ENCODE measurements around the gene DDX10. TPM values are rescaled to one million over a fixed set of nuclear protein-coding genes. Genes with fewer than 3 reads are reported as not detected.

DDX10 gene
- total RNA-seq, 4 donors from 2014 or later = 11.5 to 22.0 (median 14.3) TPM

DNA sequence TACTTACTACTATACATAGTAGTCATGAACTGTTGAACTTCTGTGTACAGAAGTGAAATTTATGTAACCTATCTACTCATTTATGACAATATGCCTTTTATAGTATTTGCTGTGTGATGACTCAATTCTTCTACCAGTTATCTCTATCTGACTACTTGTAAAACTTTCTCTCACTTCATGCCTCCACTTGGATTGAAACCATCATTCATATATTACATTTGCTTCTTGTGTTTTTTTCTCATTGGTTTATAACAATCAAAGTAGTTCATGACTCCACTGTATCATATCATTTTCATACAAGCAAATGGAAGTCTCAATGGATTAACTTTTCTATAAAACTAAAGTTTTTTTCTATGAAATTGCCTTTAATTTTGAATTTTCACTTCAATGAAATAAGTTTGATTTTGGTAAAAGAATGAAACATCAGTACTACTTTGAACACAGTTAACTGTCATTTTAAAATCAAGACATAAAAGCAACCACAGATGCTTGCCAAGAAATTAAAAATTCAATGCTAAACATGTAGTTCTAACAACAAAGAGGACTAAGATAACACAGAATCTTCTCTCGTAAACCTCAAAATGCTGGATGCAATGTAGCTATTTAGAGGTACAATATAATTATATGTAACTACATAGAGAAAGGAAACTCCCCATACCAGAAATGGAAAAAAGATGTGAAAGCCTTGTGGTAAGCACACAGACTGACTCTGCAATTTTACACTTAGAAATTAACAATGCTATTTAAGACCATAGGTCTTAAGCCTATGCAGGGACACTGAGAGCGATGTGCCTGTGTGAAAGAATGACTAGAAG lies 43.7 kb upstream of the DDX10 start:
- WGBS = 84% methylated on average over 2 of the region's 2 CpGs
- H3K4me3 ChIP-seq = no peak overlapping the region
- intact Hi-C loops (cut with DNase I) = no loop called here
- no peaks in the 10 kb centered on the region for H3K9me3 ChIP-seq
- no peak for DNase-seq (ENCODE audit: extremely low spot score)
- no peak overlapping the region for H3K27ac ChIP-seq (replicated peaks in 1 of 4)
- TF ChIP-seq, protein P1, sequence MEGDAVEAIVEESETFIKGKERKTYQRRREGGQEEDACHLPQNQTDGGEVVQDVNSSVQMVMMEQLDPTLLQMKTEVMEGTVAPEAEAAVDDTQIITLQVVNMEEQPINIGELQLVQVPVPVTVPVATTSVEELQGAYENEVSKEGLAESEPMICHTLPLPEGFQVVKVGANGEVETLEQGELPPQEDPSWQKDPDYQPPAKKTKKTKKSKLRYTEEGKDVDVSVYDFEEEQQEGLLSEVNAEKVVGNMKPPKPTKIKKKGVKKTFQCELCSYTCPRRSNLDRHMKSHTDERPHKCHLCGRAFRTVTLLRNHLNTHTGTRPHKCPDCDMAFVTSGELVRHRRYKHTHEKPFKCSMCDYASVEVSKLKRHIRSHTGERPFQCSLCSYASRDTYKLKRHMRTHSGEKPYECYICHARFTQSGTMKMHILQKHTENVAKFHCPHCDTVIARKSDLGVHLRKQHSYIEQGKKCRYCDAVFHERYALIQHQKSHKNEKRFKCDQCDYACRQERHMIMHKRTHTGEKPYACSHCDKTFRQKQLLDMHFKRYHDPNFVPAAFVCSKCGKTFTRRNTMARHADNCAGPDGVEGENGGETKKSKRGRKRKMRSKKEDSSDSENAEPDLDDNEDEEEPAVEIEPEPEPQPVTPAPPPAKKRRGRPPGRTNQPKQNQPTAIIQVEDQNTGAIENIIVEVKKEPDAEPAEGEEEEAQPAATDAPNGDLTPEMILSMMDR (IDR thresholded peaks at IDR 0.05) = no peak
- no peak for TF ChIP-seq EP300 (IDR thresholded peaks at IDR 0.05)
- no peak for TF ChIP-seq POLR2A (IDR thresholded peaks at IDR 0.05; ENCODE audit: low read depth)
- TF ChIP-seq POLR2AphosphoS5 (IDR thresholded peaks at IDR 0.05) = no peak
- H3K4me1 ChIP-seq = no peaks in the 10 kb centered on the region
- no peaks in the 10 kb centered on the region for H3K27me3 ChIP-seq
- H3K36me3 ChIP-seq = no peaks in the 10 kb centered on the region

DNA sequence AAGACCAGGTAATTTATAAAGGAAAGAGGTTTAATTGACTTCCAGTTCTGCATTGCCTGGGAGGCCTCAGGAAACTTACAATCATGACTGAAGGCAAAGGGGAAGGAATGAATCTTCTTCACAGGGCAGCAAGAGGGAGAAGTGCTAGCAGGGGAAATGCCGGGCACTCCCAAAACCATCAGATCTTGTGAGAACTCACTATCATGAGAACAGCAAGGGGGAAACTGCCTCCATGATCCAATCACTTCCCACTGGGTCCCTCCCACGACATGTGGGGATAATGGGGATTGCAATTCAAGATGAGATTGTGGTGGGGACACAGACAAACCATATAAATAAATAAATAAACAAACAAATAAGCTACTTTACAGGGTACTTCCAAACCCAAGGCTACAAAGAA lies 42.5 kb upstream of the DDX10 start:
- TF ChIP-seq POLR2AphosphoS5 (IDR thresholded peaks at IDR 0.05) = no peak
- TF ChIP-seq, protein P1 (IDR thresholded peaks at IDR 0.05) = no peak
- TF ChIP-seq POLR2A (IDR thresholded peaks at IDR 0.05; ENCODE audit: low read depth) = no peak
- TF ChIP-seq EP300 (IDR thresholded peaks at IDR 0.05) = no peak
- no peaks in the 10 kb centered on the region for H3K4me1 ChIP-seq
- no peaks in the 10 kb centered on the region for H3K27me3 ChIP-seq
- no peaks in the 10 kb centered on the region for H3K9me3 ChIP-seq
- intact Hi-C loops (cut with DNase I) = no loop called here
- WGBS = 82% methylated on average over 2 of the region's 2 CpGs
- no peak overlapping the region for H3K27ac ChIP-seq (replicated peaks in 1 of 4)
- H3K4me3 ChIP-seq = no peak overlapping the region
- DNase-seq (ENCODE audit: extremely low spot score) = no peak
- no peaks in the 10 kb centered on the region for H3K36me3 ChIP-seq

DNA sequence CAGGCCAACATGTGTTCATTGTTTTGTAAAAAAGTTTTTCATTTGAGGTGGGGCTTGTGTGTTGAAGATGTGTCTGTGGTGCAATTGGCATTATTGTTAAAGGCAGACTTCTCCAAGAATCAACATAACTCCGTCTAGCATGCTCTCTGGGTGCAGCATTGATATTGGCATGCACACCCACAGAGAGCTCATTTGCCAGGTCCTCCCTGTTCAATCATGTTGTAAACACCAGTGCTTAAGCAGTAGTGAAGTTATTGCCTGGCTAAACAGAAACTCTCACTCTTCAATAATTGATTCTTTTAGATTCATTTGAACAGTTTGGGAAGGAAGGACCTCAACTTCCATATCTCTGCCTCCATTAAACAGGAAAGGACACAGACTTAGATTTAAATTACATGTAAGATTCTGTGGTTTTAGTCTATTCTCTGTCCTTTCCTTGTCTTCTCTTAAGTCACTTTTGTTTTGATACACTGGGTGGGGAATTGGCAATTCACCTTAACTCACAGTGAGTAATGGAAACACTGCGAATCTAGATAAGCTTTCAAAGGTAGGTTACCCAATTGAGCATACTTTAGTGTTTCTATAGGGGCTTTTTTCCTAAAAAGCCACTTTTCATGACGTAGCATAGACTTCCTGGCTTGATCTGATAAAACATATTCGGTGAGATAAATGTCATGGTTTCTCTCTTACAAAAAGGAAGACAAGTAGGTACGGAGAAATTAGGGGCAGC lies 40.5 kb upstream of the DDX10 start:
- TF ChIP-seq POLR2A (IDR thresholded peaks at IDR 0.05; ENCODE audit: low read depth) = no peak
- no peak for TF ChIP-seq POLR2AphosphoS5 (IDR thresholded peaks at IDR 0.05)
- no peak for TF ChIP-seq EP300 (IDR thresholded peaks at IDR 0.05)
- 76% methylated on average over 5 of the region's 5 CpGs for WGBS
- intact Hi-C loops (cut with DNase I) = no loop called here
- Histone ChIP-seq H3K36me3 (no peaks in the 10 kb centered on the region), H3K27ac (replicated peaks in 1 of 4) (no peak overlapping the region), H3K9me3 (peaks cover 0 to 3% (median 0%) of the 10 kb centered on the region in 4 donors), H3K4me3 (no peak overlapping the region), H3K27me3 (no peaks in the 10 kb centered on the region), H3K4me1 (no peaks in the 10 kb centered on the region)
- no peak for DNase-seq (ENCODE audit: extremely low spot score)

DNA sequence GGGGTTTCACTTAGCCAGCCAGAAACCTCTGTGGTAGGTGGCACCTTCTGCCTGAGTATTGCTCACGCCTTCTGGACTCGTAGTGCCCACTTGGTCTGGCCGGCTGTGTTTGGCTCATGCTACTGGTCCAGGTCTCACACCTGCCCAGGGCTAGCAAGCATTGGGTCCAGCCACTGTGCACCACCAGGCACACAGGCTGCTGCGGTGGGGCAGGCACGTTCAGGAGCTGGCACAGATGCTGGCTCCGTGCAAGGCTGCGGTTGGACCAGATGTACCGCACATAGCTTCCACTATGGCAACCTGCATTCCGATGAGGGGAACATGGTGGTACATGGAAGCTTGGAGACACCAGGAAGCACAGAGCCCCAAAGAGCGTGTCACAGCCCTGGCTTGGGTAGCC lies 36.5 kb upstream of the DDX10 start:
- no peak overlapping the region for H3K27ac ChIP-seq (replicated peaks in 1 of 4)
- H3K9me3 ChIP-seq = peaks cover 0 to 4% (median 1%) of the 10 kb centered on the region in 4 donors
- TF ChIP-seq, protein P1 (IDR thresholded peaks at IDR 0.05) = no peak
- TF ChIP-seq POLR2A (IDR thresholded peaks at IDR 0.05; ENCODE audit: low read depth) = no peak
- 100% methylated on average over 3 of the region's 10 CpGs for WGBS
- H3K27me3 ChIP-seq = no peaks in the 10 kb centered on the region
- no peaks in the 10 kb centered on the region for H3K36me3 ChIP-seq
- no peak for DNase-seq (ENCODE audit: extremely low spot score)
- H3K4me1 ChIP-seq = no peaks in the 10 kb centered on the region
- no peak overlapping the region for H3K4me3 ChIP-seq
- intact Hi-C loops (cut with DNase I) = no loop called here

DNA sequence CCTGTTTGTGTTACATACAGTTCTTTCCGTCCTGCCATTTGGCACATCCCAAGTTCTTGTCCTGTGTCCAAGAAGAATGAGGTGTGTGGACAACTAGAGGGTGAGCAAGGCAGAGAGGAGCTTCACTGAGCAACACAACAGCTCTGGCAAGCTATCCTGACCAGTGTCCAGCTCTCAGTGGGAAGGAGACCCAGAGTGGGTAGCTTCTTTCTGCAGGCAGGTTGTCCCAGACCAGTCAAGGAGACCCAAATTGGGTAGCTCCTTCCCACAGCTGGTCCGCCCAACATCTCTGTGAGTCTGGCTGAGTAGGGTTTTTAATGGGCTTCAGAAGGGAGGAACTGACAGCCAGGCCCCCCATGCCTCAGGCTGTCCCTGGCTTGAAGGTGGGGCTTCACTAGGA lies 36.1 kb upstream of the DDX10 start:
- H3K9me3 ChIP-seq = peaks cover 0 to 4% (median 1%) of the 10 kb centered on the region in 4 donors
- no peak for DNase-seq (ENCODE audit: extremely low spot score)
- no peak overlapping the region for H3K27ac ChIP-seq (replicated peaks in 1 of 4)
- intact Hi-C loops (cut with DNase I) = no loop called here
- no peaks in the 10 kb centered on the region for H3K36me3 ChIP-seq
- WGBS = 100% methylated on average over 1 of the region's 2 CpGs
- H3K4me3 ChIP-seq = no peak overlapping the region
- no peaks in the 10 kb centered on the region for H3K27me3 ChIP-seq
- no peak for TF ChIP-seq POLR2AphosphoS5 (IDR thresholded peaks at IDR 0.05)
- TF ChIP-seq POLR2A (IDR thresholded peaks at IDR 0.05; ENCODE audit: low read depth) = no peak
- TF ChIP-seq EP300 (IDR thresholded peaks at IDR 0.05) = no peak
- TF ChIP-seq, protein P1 (IDR thresholded peaks at IDR 0.05) = no peak
- no peaks in the 10 kb centered on the region for H3K4me1 ChIP-seq
